AG04450 (cell line): ENCODE results near the gene RAB40C. TPM values are rescaled to one million over a fixed set of nuclear protein-coding genes. Genes with fewer than 3 reads are reported as not detected.

Source experiments
- CTCF ChIA-PET: fragments of 300-600, 350-600 bp; formaldehyde crosslinking; extraction: SDS; loops from one replicate; lab custom pipeline; 2022; ENCODE audit warnings: antibody characterized with exemption, inconsistent platforms; lab: Charles Lee
- POLR2A ChIA-PET: fragments of 350-600 bp; formaldehyde crosslinking; extraction: SDS; loops from one replicate; lab custom pipeline; 2021; ENCODE audit warnings: antibody characterized with exemption, inconsistent platforms; lab: Yijun Ruan, JAX
- DNase-seq: peaks from one replicate; pipeline ENCODE4 v3.0.0-alpha.2; 2011; ENCODE audit warnings: low read depth, low spot score
- H3K27ac ChIP-seq: one replicate; pipeline ENCODE4 v1.5.1; 2012; ENCODE audit warnings: low read depth, low read length, control low read depth
- H3K27me3 ChIP-seq: one replicate; pipeline ENCODE4 v1.6.0; 2012; ENCODE audit warnings: low read length; ENCODE audit not compliant: control insufficient read depth, insufficient read depth
- H3K4me3 ChIP-seq: 2 replicates; pipeline ENCODE4 v1.5.1; 2011; ENCODE audit warnings: mild to moderate bottlenecking, low read depth, low read length, control low read depth
- H3K9me3 ChIP-seq: 2 replicates; pipeline ENCODE4 v1.5.1; 2012; ENCODE audit warnings: low read length; ENCODE audit not compliant: control insufficient read depth, insufficient read depth
- polyA plus RNA-seq: library from polyadenylated mRNA; depleted of rRNA; stranded (reverse); fragments of >200 nt; gene quantifications from 2 replicates; pipeline ENCODE4 v1.2.3, GENCODE V29; 2011
- TF ChIP-seq, protein P1 (sequence below): IDR thresholded peaks from 2 replicates; pipeline ENCODE4 v1.5.1; 2011; ENCODE audit warnings: low read depth, low read length, control low read depth, inconsistent platforms

The RAB40C gene
- polyA plus RNA-seq, 1 experiment, result 4.2 TPM

DNA sequence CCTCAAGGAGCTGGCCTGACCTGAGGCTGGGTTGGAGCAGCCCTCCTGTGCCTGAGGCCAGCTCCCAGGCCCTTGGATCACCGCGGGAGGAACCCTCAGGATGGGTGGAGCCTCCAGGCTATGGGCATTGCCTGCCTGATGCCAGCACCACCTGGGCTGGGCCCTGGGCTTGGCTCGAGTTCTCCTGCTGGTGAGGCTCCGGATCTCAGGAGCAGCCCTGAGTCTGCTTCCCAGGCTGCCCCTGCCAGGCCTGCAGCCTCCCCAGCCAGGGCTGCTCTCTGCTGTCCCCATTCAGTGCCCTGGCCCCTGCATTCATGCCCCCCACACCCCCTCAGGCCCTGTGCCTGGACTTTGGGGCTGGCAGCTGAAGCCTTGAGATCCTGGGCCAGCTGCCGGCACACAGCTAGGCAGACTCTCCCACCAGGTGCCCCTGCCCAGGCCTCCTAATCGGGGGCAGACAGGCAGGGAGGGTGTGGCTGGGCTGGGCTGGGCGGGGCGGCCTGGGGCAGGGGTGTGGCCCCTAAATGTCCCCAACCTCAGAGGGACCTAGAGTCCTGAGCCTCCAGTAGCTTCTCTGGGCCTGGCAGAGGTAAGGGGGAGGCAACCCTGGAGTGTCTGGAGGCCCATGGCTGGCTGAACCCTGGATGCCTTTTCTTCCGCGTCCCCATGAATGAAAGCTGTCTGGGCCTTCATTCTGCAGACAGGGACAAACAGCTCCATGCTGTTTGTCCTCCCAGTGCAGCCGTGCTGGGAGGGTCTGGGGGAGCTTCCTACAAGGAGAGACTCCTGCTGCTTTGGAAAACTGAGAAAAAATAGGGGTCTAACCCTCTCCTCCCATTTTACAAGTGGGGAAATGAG lies 21.2 kb upstream of the RAB40C start:
- POLR2A ChIA-PET, result no interaction called here
- TF ChIP-seq, protein P1, sequence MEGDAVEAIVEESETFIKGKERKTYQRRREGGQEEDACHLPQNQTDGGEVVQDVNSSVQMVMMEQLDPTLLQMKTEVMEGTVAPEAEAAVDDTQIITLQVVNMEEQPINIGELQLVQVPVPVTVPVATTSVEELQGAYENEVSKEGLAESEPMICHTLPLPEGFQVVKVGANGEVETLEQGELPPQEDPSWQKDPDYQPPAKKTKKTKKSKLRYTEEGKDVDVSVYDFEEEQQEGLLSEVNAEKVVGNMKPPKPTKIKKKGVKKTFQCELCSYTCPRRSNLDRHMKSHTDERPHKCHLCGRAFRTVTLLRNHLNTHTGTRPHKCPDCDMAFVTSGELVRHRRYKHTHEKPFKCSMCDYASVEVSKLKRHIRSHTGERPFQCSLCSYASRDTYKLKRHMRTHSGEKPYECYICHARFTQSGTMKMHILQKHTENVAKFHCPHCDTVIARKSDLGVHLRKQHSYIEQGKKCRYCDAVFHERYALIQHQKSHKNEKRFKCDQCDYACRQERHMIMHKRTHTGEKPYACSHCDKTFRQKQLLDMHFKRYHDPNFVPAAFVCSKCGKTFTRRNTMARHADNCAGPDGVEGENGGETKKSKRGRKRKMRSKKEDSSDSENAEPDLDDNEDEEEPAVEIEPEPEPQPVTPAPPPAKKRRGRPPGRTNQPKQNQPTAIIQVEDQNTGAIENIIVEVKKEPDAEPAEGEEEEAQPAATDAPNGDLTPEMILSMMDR, result no peak
- no peak for DNase-seq
- CTCF ChIA-PET, result no interaction called here
- Histone ChIP-seq H3K27me3 (no peaks in the 10 kb centered on the region), H3K27ac (no peak overlapping the region), H3K4me3 (peak overlapping the region; percentile 76; the same call in 1 of the 2 replicates), H3K9me3 (no peaks in the 10 kb centered on the region)

DNA sequence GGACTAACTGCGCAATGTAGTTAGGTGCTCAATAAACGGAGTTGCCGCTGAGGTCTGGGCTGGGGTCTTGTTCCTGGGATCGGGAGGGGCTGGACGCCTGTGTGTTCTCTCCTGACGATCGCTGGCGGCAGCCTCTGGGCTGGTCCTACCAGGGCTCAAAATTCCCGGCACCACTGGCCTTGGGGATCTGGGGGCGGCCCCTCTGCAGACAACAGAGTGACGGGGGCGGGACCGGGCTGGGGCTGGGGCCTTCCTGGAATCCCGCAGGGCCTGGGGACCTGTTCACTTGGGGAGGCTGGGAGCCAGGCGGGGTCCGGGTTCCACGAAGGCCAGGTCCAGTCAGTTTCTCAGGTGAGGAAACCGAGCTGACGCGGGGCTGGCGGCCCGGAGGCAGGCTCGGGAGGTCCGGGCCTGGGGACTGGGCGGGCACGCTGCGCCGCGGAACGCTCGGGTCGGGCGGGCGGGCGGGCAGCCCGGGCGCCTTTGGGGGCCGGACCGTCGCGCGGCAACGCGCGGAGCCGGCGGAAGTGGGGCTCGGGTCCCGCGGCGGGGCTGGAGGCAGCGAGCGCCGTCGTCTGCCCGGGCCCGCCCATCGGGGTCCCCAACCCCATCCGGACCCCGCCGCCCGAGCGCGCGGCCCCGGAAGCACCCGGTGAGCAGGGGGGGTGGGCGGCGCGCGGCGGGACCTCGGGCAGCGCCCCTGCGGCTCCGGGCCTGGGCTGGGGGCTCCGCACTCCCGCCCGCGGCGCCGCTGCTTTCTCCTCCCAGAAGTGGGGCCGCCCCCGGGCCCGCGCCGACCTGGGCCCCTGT lies 20.2 kb upstream of the RAB40C start, which contains the start of gene PIGQ:
Gene PIGQ (plus strand): TSS at position 524 of the 810 bp plus-strand sequence. CDS start 4,107 bp downstream, outside the sequence.
- H3K9me3 ChIP-seq, result no peaks in the 10 kb centered on the region
- H3K27me3 ChIP-seq, result no peaks in the 10 kb centered on the region
- peak within 1 kb of the TSS; percentile 61 for H3K27ac ChIP-seq
- CTCF ChIA-PET, result interaction anchor here (0.6 kb wide), 1 partner anchor 163 kb away, joined by 3 read pairs; no protein-coding TSS in a partner anchor
- POLR2A ChIA-PET, result no interaction called here
- TF ChIP-seq, protein P1, result no peak
- H3K4me3 ChIP-seq, result peak within 1 kb of the TSS; percentile 76
- DNase-seq, result no peak

DNA sequence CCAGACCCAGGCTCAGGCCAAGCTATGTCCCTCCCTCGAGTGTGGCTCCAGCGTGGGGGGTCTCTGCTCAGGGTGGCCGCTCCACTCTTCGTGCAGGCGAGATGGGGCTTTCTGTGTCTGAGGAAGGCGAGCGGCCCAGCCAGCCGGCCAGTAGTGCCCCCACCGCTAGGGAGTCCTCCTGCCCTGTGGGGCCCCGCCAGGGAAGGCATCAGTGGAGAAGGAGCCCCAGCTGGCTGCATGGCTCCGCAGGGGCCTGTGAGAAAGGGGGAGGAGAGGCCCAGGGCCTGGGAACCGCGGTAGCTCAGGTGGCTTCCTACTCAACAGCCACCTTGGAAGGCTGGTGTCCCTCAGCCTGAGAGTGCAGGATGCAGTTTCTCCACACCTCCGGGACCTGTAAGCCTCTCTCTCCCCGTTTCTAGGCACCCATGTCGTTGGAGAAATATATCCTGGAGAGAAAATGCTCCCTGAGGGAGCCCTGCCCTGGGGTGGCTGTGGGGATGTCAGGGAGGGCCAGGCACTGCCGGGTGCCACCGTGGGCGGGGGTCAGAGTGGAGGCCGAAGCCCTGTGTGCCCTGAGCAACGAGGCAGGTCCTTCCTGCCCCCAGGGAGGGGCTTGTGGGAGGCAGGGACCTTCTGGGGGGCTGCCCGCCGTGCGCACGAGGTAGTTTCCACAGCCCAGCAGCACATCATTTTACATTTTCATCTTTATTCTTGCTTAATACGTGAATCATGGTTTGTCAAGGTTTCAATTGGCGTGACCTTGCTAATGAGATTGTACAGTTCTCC lies 16.8 kb upstream of the RAB40C start:
- TF ChIP-seq, protein P1, result no peak
- ChIA-PET POLR2A (no interaction called here), CTCF (no interaction called here)
- Histone ChIP-seq H3K27ac (no peak overlapping the region), H3K4me3 (no peak overlapping the region), H3K9me3 (no peaks in the 10 kb centered on the region; the same call in 1 of the 2 replicates), H3K27me3 (no peaks in the 10 kb centered on the region)
- DNase-seq, result no peak

GRCh38 chr16:574021-574760 lies 15.7 kb upstream of the RAB40C start:
- TF ChIP-seq, protein P1, result no peak
- no peaks in the 10 kb centered on the region for H3K27me3 ChIP-seq
- no peak for DNase-seq
- no peaks in the 10 kb centered on the region; the same call in 1 of the 2 replicates for H3K9me3 ChIP-seq
- ChIA-PET CTCF (no interaction called here), POLR2A (no interaction called here)
- H3K27ac ChIP-seq, result no peak overlapping the region
- H3K4me3 ChIP-seq, result no peak overlapping the region
